GM12874 (cell line): ENCODE measurements around the gene TMEM135.

Experiments
- TF ChIP-seq, protein P1 (sequence below): IDR thresholded peaks from 2 replicates; pipeline ENCODE4 v1.5.1; 2011; ENCODE audit warnings: low read depth, mild to moderate bottlenecking, control low read depth, low read length, moderate library complexity; ENCODE audit not compliant: insufficient read depth

TMEM135 gene

DNA sequence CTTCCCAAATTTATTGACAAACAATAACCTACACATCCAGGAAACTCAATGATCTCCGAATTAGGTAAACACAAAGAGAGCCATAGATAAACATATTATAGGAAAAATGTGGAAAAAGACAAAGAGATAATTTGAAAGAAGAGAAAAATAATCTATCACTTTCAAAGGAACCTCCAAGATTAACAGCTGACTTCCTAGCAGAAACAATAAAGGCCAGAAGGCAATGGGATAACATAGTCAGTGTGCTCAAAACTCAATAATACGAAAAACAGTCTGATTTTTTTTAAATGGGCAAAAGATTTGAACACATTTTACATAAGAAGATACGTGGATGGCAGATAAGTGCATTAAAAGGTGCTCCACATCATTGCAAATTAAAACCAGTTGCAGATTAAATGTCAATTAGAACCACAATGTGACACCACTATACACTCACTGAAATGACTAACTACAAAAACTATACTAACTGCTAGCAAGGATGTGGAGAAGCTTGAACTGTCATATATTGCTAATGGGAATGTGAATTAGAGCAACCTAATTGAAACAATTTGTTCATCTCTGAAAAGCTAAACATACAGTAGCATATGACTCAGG lies 300.4 kb downstream of the TMEM135 start:
- TF ChIP-seq, protein P1, sequence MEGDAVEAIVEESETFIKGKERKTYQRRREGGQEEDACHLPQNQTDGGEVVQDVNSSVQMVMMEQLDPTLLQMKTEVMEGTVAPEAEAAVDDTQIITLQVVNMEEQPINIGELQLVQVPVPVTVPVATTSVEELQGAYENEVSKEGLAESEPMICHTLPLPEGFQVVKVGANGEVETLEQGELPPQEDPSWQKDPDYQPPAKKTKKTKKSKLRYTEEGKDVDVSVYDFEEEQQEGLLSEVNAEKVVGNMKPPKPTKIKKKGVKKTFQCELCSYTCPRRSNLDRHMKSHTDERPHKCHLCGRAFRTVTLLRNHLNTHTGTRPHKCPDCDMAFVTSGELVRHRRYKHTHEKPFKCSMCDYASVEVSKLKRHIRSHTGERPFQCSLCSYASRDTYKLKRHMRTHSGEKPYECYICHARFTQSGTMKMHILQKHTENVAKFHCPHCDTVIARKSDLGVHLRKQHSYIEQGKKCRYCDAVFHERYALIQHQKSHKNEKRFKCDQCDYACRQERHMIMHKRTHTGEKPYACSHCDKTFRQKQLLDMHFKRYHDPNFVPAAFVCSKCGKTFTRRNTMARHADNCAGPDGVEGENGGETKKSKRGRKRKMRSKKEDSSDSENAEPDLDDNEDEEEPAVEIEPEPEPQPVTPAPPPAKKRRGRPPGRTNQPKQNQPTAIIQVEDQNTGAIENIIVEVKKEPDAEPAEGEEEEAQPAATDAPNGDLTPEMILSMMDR = no peak

DNA sequence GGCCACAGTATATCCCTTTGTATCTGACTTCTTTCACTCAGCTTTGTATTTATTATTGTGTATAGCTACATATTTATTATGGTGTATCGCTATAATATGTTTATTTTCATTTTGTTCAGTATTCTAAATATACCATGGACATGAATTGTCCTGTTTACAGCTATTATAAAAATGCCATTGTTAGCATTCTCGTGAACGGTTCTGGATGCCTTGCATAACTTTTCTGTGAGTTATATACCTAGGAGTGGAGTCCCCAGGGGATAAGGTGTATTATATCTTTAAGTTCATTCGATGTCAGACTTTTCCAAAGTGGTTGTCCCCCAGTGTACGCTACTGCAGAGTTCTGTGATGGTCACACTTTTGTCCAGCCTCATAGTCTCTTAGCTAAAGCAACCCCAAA lies 301.7 kb downstream of the TMEM135 start:
- TF ChIP-seq, protein P1 = no peak

DNA sequence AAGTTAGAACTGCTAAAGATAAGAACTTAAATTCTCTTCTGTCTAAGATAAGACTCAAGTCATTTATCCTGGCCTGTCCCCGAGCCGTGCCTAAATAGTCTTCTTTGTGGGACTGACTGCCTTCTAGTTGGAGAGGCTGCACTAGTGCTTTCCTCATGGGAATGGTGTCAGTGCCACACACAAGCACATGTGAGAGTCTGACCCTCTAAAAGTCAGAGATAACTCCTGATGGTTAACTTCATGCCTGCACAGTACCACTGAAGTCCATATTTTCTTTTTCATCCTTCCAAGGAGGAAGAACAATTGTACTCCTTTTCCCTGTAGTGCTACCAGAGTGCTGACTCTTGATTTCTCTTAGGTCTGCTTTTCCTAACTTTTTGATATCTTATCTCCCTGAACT lies 309.7 kb downstream of the TMEM135 start:
- TF ChIP-seq, protein P1 = no peak

DNA sequence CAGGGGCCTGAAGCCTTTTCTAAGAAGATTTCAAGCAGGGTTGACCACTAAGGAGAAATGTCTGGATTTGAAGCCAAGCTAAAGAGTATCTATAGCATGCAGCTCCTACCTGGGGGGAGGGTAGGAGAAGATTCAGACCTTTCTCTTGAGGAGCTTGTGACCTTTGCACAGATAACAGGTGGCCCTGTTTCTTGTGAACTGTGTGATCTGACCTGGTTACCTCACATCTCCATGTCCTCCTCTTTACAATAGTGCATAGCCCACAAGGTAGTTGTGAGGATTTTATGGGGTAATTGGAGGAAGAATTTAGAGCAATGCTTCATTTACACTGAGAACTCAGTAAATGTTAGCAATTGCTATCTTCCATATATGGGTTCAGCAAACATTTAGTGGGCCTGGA lies 310.1 kb downstream of the TMEM135 start:
- TF ChIP-seq, protein P1 = no peak

DNA sequence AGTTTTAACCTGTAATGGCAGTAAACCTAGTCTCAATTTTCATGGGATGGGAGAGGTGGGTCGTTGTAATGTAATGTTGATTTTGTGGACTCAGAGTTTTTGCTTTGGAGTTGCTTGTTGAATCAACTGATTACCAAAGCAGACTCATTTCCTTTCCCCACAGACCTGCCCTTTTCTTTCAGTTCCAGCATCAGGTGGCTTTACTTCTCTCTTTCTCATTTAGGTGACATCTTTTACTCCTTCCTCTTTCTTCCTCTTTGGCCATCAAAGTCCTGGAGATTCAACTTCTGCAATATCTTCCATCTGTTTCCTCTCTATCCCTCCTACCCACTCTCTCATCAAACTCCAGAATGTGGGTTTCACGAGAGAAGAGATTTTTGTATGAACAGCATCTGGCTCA lies 313.9 kb downstream of the TMEM135 start:
- TF ChIP-seq, protein P1 = no peak

DNA sequence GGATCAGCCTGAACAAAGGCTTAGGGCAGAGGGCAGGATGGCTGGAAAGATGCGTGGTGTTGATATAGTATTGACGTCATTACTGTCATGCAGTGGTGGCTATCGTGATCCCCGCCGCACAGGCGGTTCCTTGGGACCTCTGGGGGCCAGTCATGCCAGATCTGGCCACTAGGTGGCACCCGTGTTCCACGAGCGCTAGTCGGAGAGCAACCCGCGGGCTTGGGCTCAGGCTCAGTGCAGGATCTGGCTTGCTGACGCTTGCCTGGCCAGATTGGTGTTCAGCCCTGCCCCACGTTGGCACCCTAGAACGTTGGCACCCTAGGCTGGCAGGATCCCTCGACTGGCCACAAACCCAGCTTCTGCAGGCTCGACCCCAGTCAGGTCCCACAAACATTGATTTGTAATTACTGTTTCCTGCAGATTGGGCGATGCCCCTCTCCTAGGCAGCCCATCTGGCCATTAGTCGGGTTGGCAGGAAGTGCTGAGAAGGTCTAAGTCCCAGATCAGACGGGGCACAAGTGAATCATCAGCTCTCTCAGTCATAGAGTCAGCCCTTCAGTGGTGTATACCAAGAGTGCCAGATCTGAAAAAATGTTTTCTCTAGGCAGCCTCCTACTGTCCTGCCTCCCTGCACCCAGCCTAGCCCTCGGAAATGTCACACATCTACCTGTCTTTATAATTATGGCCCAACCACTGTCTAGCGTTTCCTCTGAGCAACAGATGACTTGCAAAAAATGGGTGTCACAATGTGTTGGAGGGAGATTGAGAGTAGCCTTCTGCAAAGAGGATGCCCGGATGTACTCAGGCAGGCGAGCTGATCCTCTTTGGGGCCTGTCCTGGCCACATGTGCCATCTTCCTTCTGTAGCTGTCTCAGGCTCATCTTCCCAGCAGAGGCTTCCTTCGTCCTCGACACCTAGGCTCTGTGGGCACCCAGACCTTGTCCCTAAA lies 315.3 kb downstream of the TMEM135 start:
- TF ChIP-seq, protein P1 = peak; percentile 99

DNA sequence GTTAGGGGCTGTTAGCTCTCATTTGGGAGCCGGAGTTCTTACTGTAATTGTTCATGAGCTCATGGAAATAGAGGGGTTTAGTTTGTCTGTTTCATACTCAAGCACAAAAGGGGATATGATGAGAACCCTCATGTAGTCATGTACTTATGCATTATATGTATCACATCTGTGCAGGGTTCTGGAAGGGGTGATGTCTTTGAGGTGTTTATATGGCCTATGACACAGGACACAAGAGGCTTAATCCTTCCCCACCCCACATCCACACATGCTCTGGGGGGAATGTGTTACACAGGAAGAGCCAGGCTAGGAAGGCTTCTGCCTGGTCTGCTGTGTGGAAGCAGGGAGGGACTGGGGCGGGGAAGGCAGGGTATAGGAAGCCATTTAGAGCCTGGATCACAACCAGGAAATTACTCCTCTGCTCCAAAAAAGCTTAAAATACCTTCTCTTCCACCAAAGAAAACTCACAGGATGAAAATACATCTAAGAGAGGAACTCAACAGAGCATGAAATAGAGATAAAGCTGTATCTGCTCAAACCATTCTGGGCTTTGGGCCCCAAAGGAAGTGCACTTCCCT lies 316.1 kb downstream of the TMEM135 start:
- TF ChIP-seq, protein P1 = no peak
